GM19395 (cell line): ENCODE measurements around the gene GRID2IP.

Experiments
- ATAC-seq: cut with Tn5 transposase; IDR thresholded peaks from one replicate; pipeline ENCODE4 v1.9.1; 2021; ENCODE audit warnings: mild to moderate bottlenecking, moderate library complexity; ENCODE audit not compliant: unreplicated experiment

GRID2IP gene

DNA sequence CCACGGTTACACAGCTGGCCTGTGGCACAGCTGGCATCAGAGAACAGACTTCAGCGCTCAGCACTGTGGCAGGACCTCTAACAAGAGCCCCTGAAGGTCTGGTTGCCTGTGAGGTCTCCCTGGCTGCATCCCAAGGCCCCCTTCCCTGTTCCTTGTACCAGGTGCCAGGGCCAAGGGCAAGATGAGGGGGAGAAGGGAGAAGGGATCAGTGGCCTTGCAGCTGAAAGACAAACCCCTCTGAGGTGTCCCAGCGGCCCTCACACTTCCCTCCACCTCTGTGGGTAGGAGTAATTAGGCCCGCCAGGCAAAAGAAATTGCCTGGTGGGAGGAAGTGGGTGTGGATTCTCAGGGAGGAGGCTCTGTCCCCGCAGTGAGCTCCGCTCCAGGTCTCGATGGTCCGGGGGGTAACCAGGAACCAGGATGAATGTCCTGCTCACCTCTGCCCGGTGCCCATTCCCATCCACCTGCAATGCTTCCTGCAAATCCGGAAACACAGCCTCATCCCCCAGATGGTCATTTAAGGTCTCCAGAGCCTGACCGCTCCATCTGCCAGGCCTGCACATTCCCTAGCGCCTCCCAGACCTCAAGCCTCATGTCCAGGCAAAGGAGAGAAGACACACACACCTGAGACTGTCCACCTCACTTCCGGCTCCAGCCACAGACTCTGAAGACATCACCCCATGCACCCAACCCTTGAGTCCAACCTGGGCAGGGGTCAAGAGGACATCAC lies 22.7 kb downstream of the GRID2IP start:
- no peak for ATAC-seq

DNA sequence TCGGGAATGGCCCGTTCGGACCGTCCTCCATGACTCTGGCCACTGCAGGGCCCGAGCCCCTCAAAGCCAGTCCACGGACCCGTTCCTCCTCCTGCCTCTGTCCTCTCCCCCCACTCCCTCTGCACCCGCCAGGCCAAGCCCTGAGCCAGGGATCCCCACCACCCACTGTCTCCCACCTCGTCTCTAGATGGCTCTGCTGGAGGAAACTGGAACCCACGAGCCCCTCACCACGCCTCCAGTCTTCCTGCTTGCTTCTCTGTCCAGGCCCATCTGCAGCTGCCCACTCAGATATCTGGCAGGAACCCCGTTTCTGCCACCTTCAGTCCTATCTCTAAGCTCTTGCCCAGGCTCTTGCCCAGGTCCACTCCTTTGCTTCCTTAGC lies 24.3 kb downstream of the GRID2IP start:
- no peak for ATAC-seq

DNA sequence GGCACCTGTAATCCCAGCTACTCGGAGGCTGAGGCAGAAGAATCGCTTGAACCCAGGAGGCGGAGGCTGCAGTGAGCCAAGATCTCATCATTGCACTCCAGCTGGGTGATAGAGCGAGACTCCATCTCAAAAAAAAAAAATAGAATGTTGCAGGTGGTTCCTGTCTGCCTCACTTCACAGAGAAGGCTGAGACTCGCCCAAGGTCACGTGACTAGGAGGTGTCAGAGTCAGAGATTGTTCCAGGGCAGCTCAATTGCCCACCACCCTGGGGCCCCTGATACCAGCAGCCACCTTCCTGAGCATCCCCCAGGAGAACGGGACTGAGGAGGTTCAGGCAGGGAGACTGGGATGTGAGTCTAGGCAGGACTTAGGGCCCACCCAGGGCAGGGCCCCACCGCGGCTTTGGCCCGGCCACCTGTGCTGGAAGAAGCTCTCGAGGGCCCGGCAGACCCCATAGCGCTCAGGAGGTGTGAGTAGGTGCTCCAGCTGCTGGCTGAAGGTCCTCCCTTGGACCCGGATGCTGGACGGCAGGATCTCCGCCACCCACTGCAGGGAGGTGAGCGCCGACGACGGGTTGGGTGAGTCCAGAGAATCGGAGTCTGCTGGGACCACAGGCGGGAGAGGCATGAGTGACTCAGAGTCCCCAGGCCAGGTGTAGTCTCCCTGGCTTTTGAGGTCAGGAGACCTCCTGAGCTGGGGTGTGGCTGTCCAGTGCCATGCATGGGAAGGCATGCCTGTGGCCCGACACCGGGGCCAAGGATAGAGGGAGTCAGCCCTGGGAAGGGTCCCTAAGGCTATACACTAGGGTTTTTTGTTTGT lies 30.9 kb downstream of the GRID2IP start:
- no peak for ATAC-seq

DNA sequence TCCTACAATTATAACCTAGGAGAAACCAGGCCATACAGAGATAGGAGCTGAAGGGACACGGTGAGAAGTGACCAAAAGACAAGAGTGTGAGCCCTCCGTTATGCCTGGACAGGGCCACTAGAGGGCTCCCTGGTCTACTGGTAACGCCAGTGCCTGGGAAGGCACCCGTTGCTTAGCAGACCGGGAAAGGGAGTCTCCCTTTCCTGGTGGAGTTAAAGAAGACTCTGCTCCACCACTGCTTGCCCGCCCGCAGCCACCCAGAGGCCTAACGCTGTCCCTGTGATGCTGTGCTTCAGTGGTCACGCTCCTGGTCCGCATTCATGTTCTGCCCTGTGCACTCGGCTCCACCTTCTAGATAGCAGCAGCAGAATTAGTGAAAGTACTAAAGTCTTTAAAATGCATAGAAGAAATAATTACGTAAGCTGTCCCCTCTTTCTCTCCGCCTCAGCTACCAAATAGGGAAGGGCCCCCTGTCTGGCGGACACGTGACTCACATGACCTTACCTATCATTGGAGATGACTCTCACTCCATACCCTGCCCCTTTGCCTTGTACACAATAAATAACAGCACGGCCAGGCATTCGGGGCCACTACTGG lies 34.8 kb downstream of the GRID2IP start:
- peak; percentile 68 for ATAC-seq

GRCh38 chr7:6513541-6513940 lies 37.7 kb downstream of the GRID2IP start:
- ATAC-seq: no peak

DNA sequence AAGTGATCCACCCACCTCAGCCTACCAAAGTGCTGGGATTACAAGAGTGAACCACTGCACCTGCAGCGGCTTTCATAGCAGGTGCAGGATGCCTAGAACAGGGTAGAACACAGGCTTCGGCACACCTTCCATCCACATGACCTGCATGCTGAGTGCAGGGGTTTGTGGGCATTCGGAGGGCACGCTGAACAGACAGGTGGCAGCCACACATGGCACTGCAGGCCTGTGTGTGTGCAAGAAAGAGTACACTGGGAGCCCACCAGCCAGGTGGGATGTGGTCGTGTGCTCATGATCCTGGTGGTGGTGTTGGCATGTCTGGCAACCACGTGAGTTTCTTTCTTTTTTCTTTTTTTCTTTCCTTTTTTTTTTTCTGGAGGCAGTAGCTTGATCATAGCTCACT lies 38.4 kb downstream of the GRID2IP start:
- no peak for ATAC-seq

DNA sequence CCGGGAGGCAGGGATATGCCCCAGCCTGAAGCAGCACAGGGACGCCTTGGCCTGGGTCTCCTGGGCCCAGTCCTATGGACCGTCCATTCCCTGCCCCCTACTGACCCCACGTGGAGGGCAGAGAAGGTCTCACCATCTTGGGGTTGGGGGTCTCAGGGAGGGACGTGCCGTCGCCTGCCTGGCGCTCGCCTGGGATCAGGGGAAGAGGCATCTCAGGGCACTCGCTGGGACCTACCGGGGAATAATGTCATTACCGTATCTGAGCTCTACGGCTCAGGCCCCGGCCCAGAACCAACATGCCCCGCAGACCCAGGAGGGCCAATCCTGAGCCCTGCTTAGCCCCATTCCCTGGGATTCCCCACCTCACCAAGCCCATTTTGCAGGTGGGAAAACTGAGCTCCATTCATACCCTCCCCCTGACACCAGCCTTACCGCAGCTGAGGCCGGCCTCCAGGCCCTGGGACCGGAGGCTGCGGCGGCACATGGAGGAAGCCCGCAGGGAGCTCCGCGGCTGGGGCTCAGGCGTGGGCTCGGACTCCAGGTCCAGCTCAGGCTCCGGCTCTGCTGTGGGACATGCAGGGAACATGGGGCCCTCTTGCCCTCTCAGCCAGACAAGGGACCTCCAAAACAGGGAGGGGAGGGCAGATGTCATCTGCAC lies 40.7 kb downstream of the GRID2IP start:
- ATAC-seq: no peak

GRCh38 chr7:6508950-6509349 lies 42.3 kb downstream of the GRID2IP start:
- no peak for ATAC-seq

DNA sequence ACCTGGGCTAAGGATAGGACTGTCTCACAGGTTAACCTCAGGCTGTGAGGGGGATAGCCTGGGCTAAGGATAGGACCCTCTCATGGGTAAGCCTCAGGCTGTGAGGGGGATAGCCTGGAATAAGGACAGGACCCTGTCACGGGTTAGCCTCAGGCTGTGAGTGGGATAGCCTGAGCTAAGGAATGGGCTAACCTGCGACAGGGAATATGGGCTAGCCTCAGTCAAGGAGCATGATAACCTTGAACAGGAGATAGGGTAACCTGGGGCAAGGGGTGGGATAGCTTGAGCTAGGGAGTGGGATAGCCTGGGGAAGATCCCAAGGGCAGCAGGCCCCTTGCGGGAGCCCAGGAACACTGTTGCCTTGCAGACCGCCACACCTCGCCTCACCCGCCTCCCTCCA lies 42.7 kb downstream of the GRID2IP start:
- no peak for ATAC-seq

DNA sequence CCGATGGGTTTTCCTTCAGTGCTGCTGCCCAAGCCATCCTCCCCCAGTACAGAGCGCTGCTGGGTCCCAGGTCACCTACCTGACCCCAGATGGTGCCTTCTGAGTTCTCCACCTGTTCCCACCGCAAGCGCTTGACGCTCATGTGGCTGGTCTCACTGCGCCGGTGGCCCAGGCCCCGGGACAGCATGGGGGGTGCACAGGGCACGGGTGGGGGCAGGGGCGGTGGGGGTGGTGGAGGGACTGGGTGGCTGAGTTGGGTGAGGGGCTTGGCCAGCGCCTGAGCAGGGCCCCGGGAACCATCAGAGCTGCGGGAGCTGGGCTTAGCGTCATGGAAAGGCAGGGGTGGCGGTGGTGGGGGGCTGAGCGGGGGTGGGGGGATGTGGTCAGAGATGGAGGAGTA lies 43.4 kb downstream of the GRID2IP start:
- no peak for ATAC-seq

- no peak for ATAC-seq
Observed at GRCh38 chr7:6505685-6506559, 45.3 kb downstream of the GRID2IP start.

DNA sequence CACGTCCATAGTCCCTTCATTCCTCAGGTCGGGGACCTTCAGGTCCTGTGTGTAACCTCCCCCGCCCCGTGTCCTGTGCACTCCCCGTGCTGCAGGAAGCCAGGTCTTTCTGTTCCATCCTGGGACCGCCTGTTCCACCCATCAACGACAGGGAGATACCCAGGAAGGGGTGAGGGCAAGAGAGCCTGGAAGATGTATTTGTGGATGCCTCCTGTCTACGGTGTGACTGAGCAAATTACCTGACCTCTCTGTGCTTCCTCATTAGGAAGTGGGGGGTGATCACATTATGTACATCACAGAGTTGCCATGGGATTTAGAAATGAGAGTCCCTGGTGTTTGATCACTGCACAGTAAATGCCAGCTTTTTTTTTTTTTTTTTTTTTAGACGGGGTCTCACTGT lies 46.3 kb downstream of the GRID2IP start:
- ATAC-seq: no peak

GRCh38 chr7:6502886-6503285 lies 48.4 kb downstream of the GRID2IP start:
- ATAC-seq: no peak

DNA sequence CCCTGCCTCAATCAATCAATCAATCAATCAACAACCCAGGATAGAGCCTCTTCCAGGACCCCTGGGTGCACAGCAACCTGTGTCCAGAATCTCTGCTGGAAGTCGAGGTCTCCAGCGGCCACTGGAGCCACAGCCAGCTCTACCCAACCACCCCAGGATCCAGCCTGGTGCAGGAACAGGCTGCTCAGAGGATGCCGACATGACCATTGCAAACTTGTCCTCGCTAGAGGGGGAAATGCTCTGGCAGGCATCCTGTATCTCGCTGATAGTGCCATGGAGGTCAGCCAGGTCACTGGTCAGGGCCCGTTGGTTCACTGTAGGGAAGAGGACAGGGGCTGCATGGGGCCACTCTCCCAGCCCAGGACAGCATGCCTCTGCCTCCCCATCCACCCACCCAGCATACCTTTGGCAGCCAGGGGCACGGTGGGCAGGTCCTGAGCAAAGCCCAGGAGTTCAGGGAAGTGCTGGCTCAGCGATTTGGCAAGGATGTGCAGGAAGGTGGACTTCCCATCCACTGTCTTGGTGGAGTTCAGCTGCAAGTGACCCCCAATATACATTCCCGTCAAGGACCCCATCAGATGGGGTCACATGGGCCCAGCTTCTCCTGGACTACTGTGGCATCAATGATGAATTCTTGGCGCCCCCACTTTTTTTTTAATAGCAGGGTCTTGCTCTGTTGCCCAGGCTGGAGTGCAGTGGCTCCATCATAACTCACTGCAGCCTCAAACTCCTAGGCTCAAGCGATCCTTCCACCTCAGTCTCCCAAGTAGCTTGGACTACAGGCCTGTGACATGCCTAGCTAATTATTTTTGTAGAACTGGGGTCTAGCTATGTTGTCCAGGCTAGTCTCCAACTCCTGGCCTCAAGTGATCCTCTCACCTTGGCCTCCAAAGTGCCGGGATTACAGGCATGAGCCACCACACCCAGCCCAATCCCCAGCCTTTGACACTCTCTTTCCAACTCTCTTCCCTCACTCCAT lies 49.4 kb downstream of the GRID2IP start:
- ATAC-seq: no peak

- no peak for ATAC-seq
Observed at GRCh38 chr7:6500691-6501090, 50.6 kb downstream of the GRID2IP start.

DNA sequence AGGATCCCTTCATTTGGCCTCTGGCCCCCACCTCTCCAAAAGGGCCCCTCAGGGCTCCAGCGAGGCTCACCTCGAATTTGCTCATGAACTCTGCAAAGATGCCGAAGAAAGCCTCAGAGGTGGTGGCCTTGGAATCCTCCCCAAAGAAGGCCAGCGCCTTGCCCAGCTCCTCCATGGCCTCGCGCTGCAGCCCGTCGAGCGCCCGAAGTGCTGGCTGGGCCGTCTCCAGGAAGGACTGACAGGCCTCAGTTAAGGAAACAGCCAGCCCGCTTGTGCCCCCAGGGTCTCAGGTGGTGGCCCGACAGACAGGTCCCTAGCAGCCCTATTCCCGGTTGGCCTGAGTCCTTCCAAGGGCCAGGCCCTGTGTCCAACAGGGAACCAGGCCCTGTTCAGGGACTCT lies 53.3 kb downstream of the GRID2IP start:
- ATAC-seq: no peak

DNA sequence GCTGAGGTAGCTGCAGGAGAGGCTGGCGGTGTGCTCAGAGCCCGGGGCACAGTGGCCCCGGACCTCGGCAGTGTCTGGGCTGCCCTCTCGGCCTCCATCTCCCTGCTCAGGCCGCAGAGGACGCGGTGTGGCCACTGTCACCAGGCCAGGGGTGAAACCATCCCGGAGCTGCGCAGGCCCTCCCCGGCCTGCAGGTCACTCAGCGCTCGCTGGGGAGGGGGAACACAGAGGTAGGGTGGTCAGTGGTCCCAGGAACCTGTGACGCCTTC lies 53.7 kb downstream of the GRID2IP start:
- ATAC-seq: no peak

- ATAC-seq: no peak
Observed at GRCh38 chr7:6496842-6497636, 54.2 kb downstream of the GRID2IP start.
